GM12872 (cell line): ENCODE measurements around the gene CYB561D1.

Source experiments
- CTCF ChIP-seq: IDR thresholded peaks from 3 replicates; pipeline ENCODE4 v1.5.1; 2011; ENCODE audit warnings: low read depth, mild to moderate bottlenecking, low read length, moderate library complexity; ENCODE audit not compliant: insufficient read depth

Gene CYB561D1

GRCh38 chr1:109477821-109478220, 16.1 kb upstream of the CYB561D1 start:
- TF ChIP-seq CTCF: no peak

GRCh38 chr1:109478806-109479205, 15.1 kb upstream of the CYB561D1 start:
- no peak for TF ChIP-seq CTCF

- no peak for TF ChIP-seq CTCF
Measured at GRCh38 chr1:109479311-109479710, 14.6 kb upstream of the CYB561D1 start.

GRCh38 chr1:109479901-109480300, 14.0 kb upstream of the CYB561D1 start:
- TF ChIP-seq CTCF: no peak

- TF ChIP-seq CTCF: no peak
Measured at GRCh38 chr1:109481646-109482045, 12.2 kb upstream of the CYB561D1 start.

- no peak for TF ChIP-seq CTCF
Measured at GRCh38 chr1:109482242-109482641, 11.7 kb upstream of the CYB561D1 start.

- TF ChIP-seq CTCF: 0 out of 3 replicates have a peak, but pooled peaks have one; percentile 9
Measured at GRCh38 chr1:109482791-109483671, 10.9 kb upstream of the CYB561D1 start.
